IMR-90 (cell line): ENCODE results near the gene SLC23A3. TPM values are rescaled to one million over a fixed set of nuclear protein-coding genes. Genes with fewer than 3 reads are reported as not detected.
A peak's percentile ranks its signal among the peaks of the same experiment; 100 is the strongest.

ENCODE experiments used
- ATAC-seq: fragments of 200-7000 bp; cut with Tn5 transposase; 2 replicates; pipeline ENCODE4 v1.9.1; 2020; ENCODE audit warnings: low read depth, mild to moderate bottlenecking, moderate library complexity
- BruUV-seq: library from RNA; stranded (reverse); fragments of 400-500 nt; replicated peaks from 2 replicates; lab custom pipeline; 2021; lab: Mats Ljungman, UMichigan
- CTCF ChIA-PET: fragments of 300-600 bp; formaldehyde crosslinking; extraction: SDS; loops from one replicate; lab custom pipeline; 2021; ENCODE audit warnings: antibody characterized with exemption; lab: Yijun Ruan, JAX
- POLR2A ChIA-PET: fragments of 300-600 bp; sonication (Branson Sonifier 250); formaldehyde crosslinking; loops from one replicate; lab custom pipeline; 2022; ENCODE audit warnings: antibody characterized with exemption; ENCODE audit not compliant: unreplicated experiment; lab: Charles Lee
- DNase-seq: peaks from one replicate; pipeline ENCODE4 v3.0.0; 2013
- H2AFZ ChIP-seq: replicated peaks from 2 replicates; pipeline ENCODE3; 2013; ENCODE audit warnings: low read length, mild to moderate bottlenecking; ENCODE audit not compliant: poor library complexity
- H2AK5ac ChIP-seq: 2 replicates; pipeline ENCODE4 v1.6.1; 2013; ENCODE audit warnings: low read depth, low read length, inconsistent platforms
- H2AK9ac ChIP-seq: replicated peaks from 2 replicates; pipeline ENCODE3; 2013; ENCODE audit warnings: mild to moderate bottlenecking, low read depth, low read length, moderate library complexity; ENCODE audit not compliant: poor library complexity
- H2BK120ac ChIP-seq: 2 replicates; pipeline ENCODE4 v1.6.1; 2013; ENCODE audit warnings: low read depth, low read length, inconsistent platforms
- H2BK15ac ChIP-seq: 3 replicates; pipeline ENCODE4 v1.6.1; 2013; ENCODE audit warnings: low read depth, low read length, inconsistent platforms
- H2BK20ac ChIP-seq: 2 replicates; pipeline ENCODE4 v1.6.1; 2013; ENCODE audit warnings: low read depth, mild to moderate bottlenecking, inconsistent platforms, low read length, moderate library complexity
- H2BK5ac ChIP-seq: 2 replicates; pipeline ENCODE4 v1.6.1; 2013; ENCODE audit warnings: mild to moderate bottlenecking, low read depth, low read length, inconsistent platforms; ENCODE audit not compliant: poor library complexity, severe bottlenecking
- H3K14ac ChIP-seq: replicated peaks from 2 replicates; pipeline ENCODE4 v1.6.1; 2013; ENCODE audit warnings: low read depth, low read length, inconsistent platforms
- H3K18ac ChIP-seq: 2 replicates; pipeline ENCODE4 v1.6.1; 2013; ENCODE audit warnings: low read depth, low read length, control low read depth
- H3K23ac ChIP-seq: 2 replicates; pipeline ENCODE4 v1.6.1; 2013; ENCODE audit warnings: low read depth, low read length, inconsistent platforms
- H3K27ac ChIP-seq: 2 replicates; pipeline ENCODE4 v1.5.1; 2013; ENCODE audit warnings: mild to moderate bottlenecking, control low read depth, low read length; ENCODE audit not compliant: insufficient read depth
- H3K27me3 ChIP-seq: 2 replicates; pipeline ENCODE4 v1.6.1; 2013; ENCODE audit warnings: low read length; ENCODE audit not compliant: control insufficient read depth, insufficient read depth
- H3K36me3 ChIP-seq: 2 replicates; pipeline ENCODE4 v1.6.1; 2013; ENCODE audit warnings: low read length, mixed read lengths; ENCODE audit not compliant: control insufficient read depth, insufficient read depth
- H3K4ac ChIP-seq: 2 replicates; pipeline ENCODE4 v1.6.1; 2013; ENCODE audit warnings: low read depth, low read length, inconsistent platforms
- H3K4me1 ChIP-seq: 2 replicates; pipeline ENCODE4 v1.6.1; 2013; ENCODE audit warnings: low read length, mixed read lengths; ENCODE audit not compliant: control insufficient read depth, insufficient read depth
- H3K4me2 ChIP-seq: 2 replicates; pipeline ENCODE4 v1.6.1; 2013; ENCODE audit warnings: low read depth, mild to moderate bottlenecking, control low read depth, low read length, moderate library complexity
- H3K4me3 ChIP-seq: 2 replicates; pipeline ENCODE4 v1.5.1; 2013; ENCODE audit warnings: low read depth, mild to moderate bottlenecking, control low read depth, low read length, moderate library complexity; ENCODE audit not compliant: insufficient read depth
- H3K56ac ChIP-seq: 2 replicates; pipeline ENCODE4 v1.6.1; 2013; ENCODE audit warnings: low read length, inconsistent platforms; ENCODE audit not compliant: insufficient read depth; ENCODE audit errors: extremely low read depth
- H3K79me1 ChIP-seq, 2 experiments: 2 replicates each; pipeline ENCODE4 v1.6.1; 2013; ENCODE audit warnings: low read length in 2 of 2, inconsistent platforms in 1 of 2, low read depth in 1 of 2
- H3K9ac ChIP-seq: 2 replicates; pipeline ENCODE4 v1.6.1; 2013; ENCODE audit warnings: low read depth, low read length, control low read depth
- H3K9me1 ChIP-seq: 2 replicates; pipeline ENCODE4 v1.6.1; 2013; ENCODE audit warnings: low read length, inconsistent platforms; ENCODE audit not compliant: insufficient read depth
- H3K9me3 ChIP-seq: 2 replicates; pipeline ENCODE4 v1.6.1; 2013; ENCODE audit warnings: low read length; ENCODE audit not compliant: control insufficient read depth, insufficient read depth
- H4K20me1 ChIP-seq: 2 replicates; pipeline ENCODE4 v1.6.1; 2013; ENCODE audit warnings: low read length, inconsistent platforms; ENCODE audit not compliant: insufficient read depth
- H4K5ac ChIP-seq: 2 replicates; pipeline ENCODE4 v1.6.1; 2013; ENCODE audit warnings: mild to moderate bottlenecking, low read depth, low read length, control low read depth
- H4K8ac ChIP-seq, 2 experiments: 2 replicates each; pipeline ENCODE4 v1.6.1; 2013; ENCODE audit warnings: low read depth in 2 of 2, low read length in 2 of 2, control low read depth in 1 of 2, inconsistent platforms in 1 of 2
- H4K91ac ChIP-seq: 2 replicates; pipeline ENCODE4 v1.6.1; 2013; ENCODE audit warnings: low read depth, low read length, inconsistent platforms; ENCODE audit not compliant: insufficient read depth
- FOS ChIP-seq: fragments of 150-350 bp; IDR thresholded peaks from 2 replicates; pipeline ENCODE4 v1.6.1; 2016; ENCODE audit warnings: low read depth, low read length
- RAD21 ChIP-seq: IDR thresholded peaks from 2 replicates; pipeline ENCODE4 v1.6.1; 2012; ENCODE audit warnings: low read length, improper control_type of control experiment
- RCOR1 ChIP-seq: IDR thresholded peaks from 2 replicates; pipeline ENCODE4 v1.6.1; 2012; ENCODE audit warnings: mild to moderate bottlenecking, low read length, improper control_type of control experiment; ENCODE audit not compliant: insufficient replicate concordance
- WGBS, 2 experiments: methylation state at CpG; one replicate each; pipeline versions ENCODE4 v1.1.5 to v1.1.7; 2013; ENCODE audit warnings: missing lambda C conversion rate in 2 of 2; ENCODE audit not compliant: insufficient read length in 1 of 2; ENCODE audit errors: extremely low coverage in 2 of 2; 5-methylcytosine and 5-hydroxymethylcytosine counted together
- dilution Hi-C: fragments of 300-500 bp; cut with HindIII; formaldehyde crosslinking; loops from one replicate; pipeline ENCODE4 v1.14.3; 2018; ENCODE audit warnings: low sequenced_read_pairs; ENCODE audit not compliant: unreplicated experiment
- in situ Hi-C: fragments of 300-500 bp; cut with MboI; formaldehyde crosslinking; loops from 3 replicates; pipeline ENCODE4 v1.14.3; 2019; ENCODE audit warnings: low sequenced_read_pairs, inconsistent platforms, mixed read lengths
- intact Hi-C: fragments of 100-400 bp; cut with micrococcal nuclease; formaldehyde crosslinking; loops from 2 replicates; pipeline ENCODE4 v1.10.0; 2022
- polyA plus RNA-seq, 3 experiments: library from polyadenylated mRNA; depleted of rRNA; stranded (reverse); fragments of >200 nt; gene quantifications; 2 replicates each; pipeline ENCODE4 v1.2.3, GENCODE V29; 2012; ENCODE audit warnings: low replicate concordance in 1 of 3
- total RNA-seq: library from RNA; depleted of rRNA; stranded (reverse); fragments of >200 nt; gene quantifications from 2 replicates; pipeline ENCODE4 v1.2.3, GENCODE V29; 2012
- TF ChIP-seq, protein P1 (sequence below): fragments of 150-350 bp; IDR thresholded peaks from 2 replicates; pipeline ENCODE4 v1.6.1; 2017; ENCODE audit warnings: mild to moderate bottlenecking, antibody characterized with exemption, low read length, low read depth

The SLC23A3 gene
- total and polyA plus RNA-seq, 2 of the 4 experiments (the other 2 are of a cell fraction), result 0.18 to 0.65 TPM

- TF ChIP-seq RCOR1 (no peak), RAD21 (peak; percentile 84), FOS (no peak)
These were observed 9.4 kb downstream of the SLC23A3 start, which contains the start of gene NHEJ1 (continued) for GRCh38 chr2:219160186-219161017.

DNA sequence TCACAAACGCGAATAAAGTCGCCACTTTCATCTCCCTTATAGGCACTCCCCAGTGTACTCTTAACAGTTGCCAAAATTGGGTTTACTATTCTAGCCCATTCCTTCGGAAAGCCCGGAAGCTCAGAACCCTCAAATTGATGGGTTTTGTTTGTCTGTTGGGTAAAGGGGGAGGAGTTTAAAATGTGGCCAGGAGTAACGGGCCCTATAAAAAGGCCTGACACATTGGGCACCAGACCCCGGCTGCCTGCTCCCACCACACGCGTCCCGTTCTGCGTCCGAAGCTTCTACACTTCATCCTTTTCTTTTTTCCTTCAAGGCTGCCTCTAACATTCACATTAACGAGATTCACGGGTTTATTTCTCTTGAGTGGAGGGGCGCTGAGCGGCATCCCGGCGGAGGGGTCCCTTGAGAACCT lies 10.1 kb downstream of the SLC23A3 start:
- DNase-seq (no peak), ATAC-seq (no peak)
- intact Hi-C loops, result loop anchor here (1.0 kb wide), 4 partner anchors 47 to 193 kb away; partner anchors contain the start of genes ABCB6 and ZFAND2B
- ChIA-PET POLR2A (no interaction called here), CTCF (interaction anchor here (0.6 to 1.6 kb wide), 5 partner anchors 130 to 199 kb away, joined by 3 to 8 read pairs (median 3); no protein-coding TSS in a partner anchor)
- no peak overlapping the region for H4K5ac ChIP-seq
- H2BK20ac ChIP-seq, result no peak overlapping the region
- peak overlapping the region; percentile 85 for H3K23ac ChIP-seq
- peak overlapping the region; percentile 99 for H2AFZ ChIP-seq
- H3K4me3 ChIP-seq, result peak overlapping the region; percentile 82
- in situ Hi-C loops, result no loop called here
- H4K91ac ChIP-seq, result 0 out of 2 replicates have a peak overlapping the region, but pooled peaks have one; percentile 20
- peak overlapping the region in 1 of 2 experiments; percentile 48; a peak in 2 of 4 replicates for H4K8ac ChIP-seq
- no peak overlapping the region for H2BK120ac ChIP-seq
- H2AK5ac ChIP-seq, result no peak overlapping the region
- peak overlapping the region; percentile 62 for H3K9ac ChIP-seq
- peak overlapping the region; percentile 55; the same call in 1 of the 2 replicates for H3K4ac ChIP-seq
- peak overlapping the region; percentile 47; the same call in 1 of the 2 replicates for H3K56ac ChIP-seq
- H3K36me3 ChIP-seq, result 0 out of 2 replicates have a peak, but pooled peaks cover 3% of the 10 kb centered on the region
- peak overlapping the region; percentile 77 for H3K14ac ChIP-seq
- H2AK9ac ChIP-seq, result peak overlapping the region; percentile 86
- no peak overlapping the region for H3K18ac ChIP-seq
- no peaks in the 10 kb centered on the region; the same call in 1 of the 2 replicates for H3K9me1 ChIP-seq
- H3K9me3 ChIP-seq, result no peaks in the 10 kb centered on the region
- WGBS, 2 experiments, result 13% methylated on average over 9 of the region's 18 CpGs; no CpG with 5 or more reads in 1 of the 2 experiments
- TF ChIP-seq, protein P1, sequence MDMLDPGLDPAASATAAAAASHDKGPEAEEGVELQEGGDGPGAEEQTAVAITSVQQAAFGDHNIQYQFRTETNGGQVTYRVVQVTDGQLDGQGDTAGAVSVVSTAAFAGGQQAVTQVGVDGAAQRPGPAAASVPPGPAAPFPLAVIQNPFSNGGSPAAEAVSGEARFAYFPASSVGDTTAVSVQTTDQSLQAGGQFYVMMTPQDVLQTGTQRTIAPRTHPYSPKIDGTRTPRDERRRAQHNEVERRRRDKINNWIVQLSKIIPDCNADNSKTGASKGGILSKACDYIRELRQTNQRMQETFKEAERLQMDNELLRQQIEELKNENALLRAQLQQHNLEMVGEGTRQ, result no peak
- H2BK5ac ChIP-seq, result no peak overlapping the region
- H3K79me1 ChIP-seq, result peaks cover 5 to 17% of the 10 kb centered on the region in 2 experiments; a peak in 2 of 4 replicates
- BruUV-seq, result no TSS peak
- peak overlapping the region; percentile 95 for H3K4me2 ChIP-seq
- H3K27ac ChIP-seq, result peak overlapping the region; percentile 36; the same call in 1 of the 2 replicates
- H2BK15ac ChIP-seq, result no peak overlapping the region
- H3K27me3 ChIP-seq, result no peaks in the 10 kb centered on the region
- H3K4me1 ChIP-seq, result peaks cover 2% of the 10 kb centered on the region; the same call in 1 of the 2 replicates
- no peaks in the 10 kb centered on the region for H4K20me1 ChIP-seq
- dilution Hi-C loops, result no loop called here
